ENCODE results near the gene PDE3A.

The PDE3A gene

GRCh38 chr12:20567413-20567812, 199.1 kb downstream of the PDE3A start:
- no peaks in the 10 kb centered on the region for H3K9me3 Mint-ChIP-seq
- H3K36me3 Mint-ChIP-seq (ENCODE audit: low read depth) = no peaks in the 10 kb centered on the region

GRCh38 chr12:20572451-20572850, 204.1 kb downstream of the PDE3A start:
- Mint-ChIP-seq H3K27ac (no peak overlapping the region), H3K36me3 (ENCODE audit: low read depth) (no peaks in the 10 kb centered on the region), H3K27me3 (ENCODE audit: low read depth) (no peaks in the 10 kb centered on the region), H3K9me3 (no peaks in the 10 kb centered on the region), H3K4me3 (no peak overlapping the region), H3K4me1 (ENCODE audit: low read depth) (no peaks in the 10 kb centered on the region)

More at GRCh38 chr12:20567413-20567812, 199.1 kb downstream of the PDE3A start:
- Mint-ChIP-seq H3K27me3 (ENCODE audit: low read depth) (no peaks in the 10 kb centered on the region), H3K4me1 (ENCODE audit: low read depth) (no peaks in the 10 kb centered on the region), H3K4me3 (no peak overlapping the region), H3K27ac (no peak overlapping the region)

GRCh38 chr12:20576528-20576927, 208.2 kb downstream of the PDE3A start:
- Mint-ChIP-seq H3K27me3 (ENCODE audit: low read depth) (no peaks in the 10 kb centered on the region), H3K4me3 (no peak overlapping the region), H3K27ac (no peak overlapping the region), H3K9me3 (no peaks in the 10 kb centered on the region), H3K4me1 (ENCODE audit: low read depth) (no peaks in the 10 kb centered on the region), H3K36me3 (ENCODE audit: low read depth) (no peaks in the 10 kb centered on the region)

GRCh38 chr12:20577054-20577453, 208.7 kb downstream of the PDE3A start:
- H3K27ac Mint-ChIP-seq = no peak overlapping the region
- H3K4me1 Mint-ChIP-seq (ENCODE audit: low read depth) = no peaks in the 10 kb centered on the region
- no peaks in the 10 kb centered on the region for H3K9me3 Mint-ChIP-seq
- no peak overlapping the region for H3K4me3 Mint-ChIP-seq
- no peaks in the 10 kb centered on the region for H3K27me3 Mint-ChIP-seq (ENCODE audit: low read depth)
- H3K36me3 Mint-ChIP-seq (ENCODE audit: low read depth) = no peaks in the 10 kb centered on the region

- H3K27ac Mint-ChIP-seq = no peak overlapping the region
- no peaks in the 10 kb centered on the region for H3K9me3 Mint-ChIP-seq
- no peaks in the 10 kb centered on the region for H3K36me3 Mint-ChIP-seq (ENCODE audit: low read depth)
- H3K4me3 Mint-ChIP-seq = no peak overlapping the region
- no peaks in the 10 kb centered on the region for H3K4me1 Mint-ChIP-seq (ENCODE audit: low read depth)
- no peaks in the 10 kb centered on the region for H3K27me3 Mint-ChIP-seq (ENCODE audit: low read depth)
Observed at GRCh38 chr12:20578142-20578541, 209.8 kb downstream of the PDE3A start.

GRCh38 chr12:20585055-20585625, 216.8 kb downstream of the PDE3A start:
- no peak overlapping the region for H3K4me3 Mint-ChIP-seq
- H3K27ac Mint-ChIP-seq = no peak overlapping the region
- H3K9me3 Mint-ChIP-seq = no peaks in the 10 kb centered on the region
- no peaks in the 10 kb centered on the region for H3K27me3 Mint-ChIP-seq (ENCODE audit: low read depth)
- H3K4me1 Mint-ChIP-seq (ENCODE audit: low read depth) = no peaks in the 10 kb centered on the region
- no peaks in the 10 kb centered on the region for H3K36me3 Mint-ChIP-seq (ENCODE audit: low read depth)

GRCh38 chr12:20585913-20586312, 217.6 kb downstream of the PDE3A start:
- H3K9me3 Mint-ChIP-seq = no peaks in the 10 kb centered on the region
- H3K27ac Mint-ChIP-seq = no peak overlapping the region
- no peaks in the 10 kb centered on the region for H3K27me3 Mint-ChIP-seq (ENCODE audit: low read depth)
- no peak overlapping the region for H3K4me3 Mint-ChIP-seq
- H3K36me3 Mint-ChIP-seq (ENCODE audit: low read depth) = no peaks in the 10 kb centered on the region
- H3K4me1 Mint-ChIP-seq (ENCODE audit: low read depth) = no peaks in the 10 kb centered on the region

- H3K4me1 Mint-ChIP-seq (ENCODE audit: low read depth) = no peaks in the 10 kb centered on the region
Observed at GRCh38 chr12:20588042-20588441, 219.7 kb downstream of the PDE3A start.

GRCh38 chr12:20590570-20590969, 222.2 kb downstream of the PDE3A start:
- Mint-ChIP-seq H3K27me3 (ENCODE audit: low read depth) (no peaks in the 10 kb centered on the region), H3K27ac (no peak overlapping the region), H3K9me3 (no peaks in the 10 kb centered on the region), H3K4me1 (ENCODE audit: low read depth) (no peaks in the 10 kb centered on the region), H3K36me3 (ENCODE audit: low read depth) (no peaks in the 10 kb centered on the region), H3K4me3 (no peak overlapping the region)

More at GRCh38 chr12:20588042-20588441, 219.7 kb downstream of the PDE3A start:
- Mint-ChIP-seq H3K27me3 (ENCODE audit: low read depth) (no peaks in the 10 kb centered on the region), H3K9me3 (no peaks in the 10 kb centered on the region), H3K4me3 (no peak overlapping the region), H3K36me3 (ENCODE audit: low read depth) (no peaks in the 10 kb centered on the region), H3K27ac (no peak overlapping the region)

GRCh38 chr12:20592556-20592955, 224.2 kb downstream of the PDE3A start:
- H3K4me3 Mint-ChIP-seq = no peak overlapping the region
- H3K4me1 Mint-ChIP-seq (ENCODE audit: low read depth) = no peaks in the 10 kb centered on the region
- H3K36me3 Mint-ChIP-seq (ENCODE audit: low read depth) = no peaks in the 10 kb centered on the region
- H3K27me3 Mint-ChIP-seq (ENCODE audit: low read depth) = no peaks in the 10 kb centered on the region
- no peaks in the 10 kb centered on the region for H3K9me3 Mint-ChIP-seq
- H3K27ac Mint-ChIP-seq = no peak overlapping the region

- Mint-ChIP-seq H3K4me1 (ENCODE audit: low read depth) (no peaks in the 10 kb centered on the region), H3K36me3 (ENCODE audit: low read depth) (no peaks in the 10 kb centered on the region), H3K9me3 (no peaks in the 10 kb centered on the region), H3K4me3 (no peak overlapping the region), H3K27ac (no peak overlapping the region), H3K27me3 (ENCODE audit: low read depth) (no peaks in the 10 kb centered on the region)
Observed at GRCh38 chr12:20593611-20594010, 225.3 kb downstream of the PDE3A start.

GRCh38 chr12:20596061-20596460, 227.7 kb downstream of the PDE3A start:
- H3K4me3 Mint-ChIP-seq = no peak overlapping the region
- H3K4me1 Mint-ChIP-seq (ENCODE audit: low read depth) = no peaks in the 10 kb centered on the region
- no peak overlapping the region for H3K27ac Mint-ChIP-seq
- H3K9me3 Mint-ChIP-seq = no peaks in the 10 kb centered on the region
- H3K27me3 Mint-ChIP-seq (ENCODE audit: low read depth) = no peaks in the 10 kb centered on the region
- no peaks in the 10 kb centered on the region for H3K36me3 Mint-ChIP-seq (ENCODE audit: low read depth)

GRCh38 chr12:20599757-20600156, 231.4 kb downstream of the PDE3A start:
- Mint-ChIP-seq H3K4me1 (ENCODE audit: low read depth) (no peaks in the 10 kb centered on the region), H3K27me3 (ENCODE audit: low read depth) (no peaks in the 10 kb centered on the region), H3K4me3 (no peak overlapping the region), H3K36me3 (ENCODE audit: low read depth) (no peaks in the 10 kb centered on the region), H3K9me3 (no peaks in the 10 kb centered on the region), H3K27ac (no peak overlapping the region)

GRCh38 chr12:20601668-20602280, 233.4 kb downstream of the PDE3A start:
- H3K36me3 Mint-ChIP-seq (ENCODE audit: low read depth) = no peaks in the 10 kb centered on the region
- no peaks in the 10 kb centered on the region for H3K9me3 Mint-ChIP-seq
- no peaks in the 10 kb centered on the region for H3K27me3 Mint-ChIP-seq (ENCODE audit: low read depth)

GRCh38 chr12:20602641-20603391, 234.5 kb downstream of the PDE3A start:
- Mint-ChIP-seq H3K27ac (no peak overlapping the region), H3K9me3 (no peaks in the 10 kb centered on the region), H3K4me3 (no peak overlapping the region), H3K27me3 (ENCODE audit: low read depth) (no peaks in the 10 kb centered on the region), H3K36me3 (ENCODE audit: low read depth) (no peaks in the 10 kb centered on the region), H3K4me1 (ENCODE audit: low read depth) (no peaks in the 10 kb centered on the region)

More at GRCh38 chr12:20601668-20602280, 233.4 kb downstream of the PDE3A start:
- no peaks in the 10 kb centered on the region for H3K4me1 Mint-ChIP-seq (ENCODE audit: low read depth)
- no peak overlapping the region for H3K4me3 Mint-ChIP-seq
- no peak overlapping the region for H3K27ac Mint-ChIP-seq
